CD14-positive monocyte (primary cell): ENCODE data around the gene FGD6. TPM values are rescaled to one million over a fixed set of nuclear protein-coding genes. Genes with fewer than 3 reads are reported as not detected.

Experiments
- DNase-seq, 3 donors: peaks; one replicate each; pipeline ENCODE4 v3.0.0-alpha.2; 2011 to 2022
- H2AFZ ChIP-seq: 2 replicates; pipeline ENCODE4 v1.6.0; 2012; ENCODE audit warnings: mild to moderate bottlenecking, low read depth, low read length, inconsistent platforms; ENCODE audit not compliant: insufficient read depth, poor library complexity, severe bottlenecking
- H3K27ac ChIP-seq, 2 donors: 1 replicate in 1 of 2; 2 replicates in 1 of 2; pipeline ENCODE4 v1.5.1; 2012 to 2013; ENCODE audit warnings: low read length in 2 of 2, control low read depth in 1 of 2, inconsistent platforms in 1 of 2, low read depth in 1 of 2, mild to moderate bottlenecking in 1 of 2
- H3K27me3 ChIP-seq, 2 donors: one replicate each; pipeline versions ENCODE4 v1.6.0 to v1.6.1; 2011 to 2013; ENCODE audit warnings: low read length in 2 of 2; ENCODE audit not compliant: control insufficient read depth in 2 of 2, insufficient read depth in 2 of 2
- H3K36me3 ChIP-seq, 2 donors: replicated peaks in 1 of 2; 1 replicate in 1 of 2; 2 replicates in 1 of 2; pipeline versions ENCODE4 v1.5.1 to v1.6.1; 2012 to 2013; ENCODE audit warnings: low read length in 2 of 2, control low read depth in 1 of 2, inconsistent platforms in 1 of 2, mild to moderate bottlenecking in 1 of 2; ENCODE audit not compliant: insufficient read depth in 2 of 2, control insufficient read depth in 1 of 2
- H3K4me1 ChIP-seq, 2 donors: 1 replicate in 1 of 2; 2 replicates in 1 of 2; pipeline versions ENCODE4 v1.5.1 to v1.6.1; 2012 to 2013; ENCODE audit warnings: low read length in 2 of 2, control low read depth in 1 of 2, inconsistent platforms in 1 of 2, mild to moderate bottlenecking in 1 of 2, moderate library complexity in 1 of 2; ENCODE audit not compliant: insufficient read depth in 2 of 2, control insufficient read depth in 1 of 2
- H3K4me2 ChIP-seq: replicated peaks from 2 replicates; pipeline ENCODE3; 2012; ENCODE audit warnings: low read length, moderate library complexity, mild to moderate bottlenecking; ENCODE audit not compliant: poor library complexity, severe bottlenecking; ENCODE audit errors: extremely low read depth
- H3K4me3 ChIP-seq, 3 experiments: fragments of 200-600 bp in 1 of 3; sonication (generic) in 1 of 3; replicated peaks in 1 of 3; 1 replicate in 2 of 3; 2 replicates in 1 of 3; pipeline ENCODE4 v1.5.1; 2011 to 2013; ENCODE audit warnings: low read length in 3 of 3, mild to moderate bottlenecking in 3 of 3, control low read depth in 2 of 3, low read depth in 2 of 3, inconsistent platforms in 1 of 3, moderate library complexity in 1 of 3
- H3K79me2 ChIP-seq: 2 replicates; pipeline ENCODE4 v1.6.0; 2012; ENCODE audit warnings: mild to moderate bottlenecking, control low read depth, inconsistent platforms, low read length, moderate library complexity; ENCODE audit not compliant: insufficient read depth
- H3K9ac ChIP-seq: 2 replicates; pipeline ENCODE4 v1.6.0; 2017; ENCODE audit warnings: low read length, mild to moderate bottlenecking; ENCODE audit not compliant: insufficient read depth, poor library complexity, severe bottlenecking
- H3K9me3 ChIP-seq, 2 donors: replicated peaks in 1 of 2; 1 replicate in 1 of 2; 2 replicates in 1 of 2; pipeline versions ENCODE4 v1.5.1 to v1.6.1; 2012 to 2013; ENCODE audit warnings: low read length in 2 of 2, control low read depth in 1 of 2; ENCODE audit not compliant: control insufficient read depth in 1 of 2, insufficient read depth in 1 of 2
- H4K20me1 ChIP-seq: 2 replicates; pipeline ENCODE4 v1.6.0; 2012; ENCODE audit warnings: mild to moderate bottlenecking, low read length, control low read depth, moderate library complexity; ENCODE audit not compliant: insufficient read depth
- H3K27ac Mint-ChIP-seq, 7 donors: one replicate each; pipeline ENCODE4 v1.8.0; 2020; ENCODE audit warnings: mild to moderate bottlenecking in 7 of 7, mixed read lengths in 7 of 7, moderate library complexity in 6 of 7, inconsistent platforms in 2 of 7
- H3K27me3 Mint-ChIP-seq, 3 donors: one replicate each; pipeline ENCODE4 v1.8.0; 2021 to 2022; ENCODE audit warnings: low read depth in 3 of 3, mild to moderate bottlenecking in 3 of 3, mixed read lengths in 3 of 3, moderate library complexity in 3 of 3, inconsistent platforms in 1 of 3
- H3K36me3 Mint-ChIP-seq, 2 donors: one replicate each; pipeline ENCODE4 v1.8.0; 2020; ENCODE audit warnings: mixed read lengths in 2 of 2, inconsistent platforms in 1 of 2, mild to moderate bottlenecking in 1 of 2
- H3K4me1 Mint-ChIP-seq: one replicate; pipeline ENCODE4 v1.8.0; 2020; ENCODE audit warnings: mild to moderate bottlenecking, mixed read lengths
- H3K4me3 Mint-ChIP-seq, 2 donors: one replicate each; pipeline ENCODE4 v1.8.0; 2020; ENCODE audit warnings: mild to moderate bottlenecking in 2 of 2, mixed read lengths in 2 of 2, moderate library complexity in 1 of 2
- H3K9me3 Mint-ChIP-seq, 7 donors: one replicate each; pipeline ENCODE4 v1.8.0; 2020 to 2022; ENCODE audit warnings: mixed read lengths in 7 of 7, mild to moderate bottlenecking in 6 of 7, moderate library complexity in 6 of 7, inconsistent platforms in 2 of 7
- CTCF ChIP-seq: fragments of 200-600 bp; IDR thresholded peaks from one replicate; pipeline ENCODE4 v1.8.0; 2022; ENCODE audit warnings: antibody characterized with exemption, mild to moderate bottlenecking
- WGBS: methylation state at CpG from one replicate; pipeline ENCODE4 v1.1.5; 2013; ENCODE audit warnings: missing lambda C conversion rate; ENCODE audit not compliant: insufficient coverage; 5-methylcytosine and 5-hydroxymethylcytosine counted together
- intact Hi-C, 2 donors: fragments of 100-400 bp; cut with micrococcal nuclease; formaldehyde crosslinking; loops; one replicate each; pipeline versions ENCODE4 v1.15.0 to v1.15.1; 2023
- polyA plus RNA-seq, 3 donors: library from polyadenylated mRNA; depleted of rRNA in 1 of 3; unstranded in 2 of 3; stranded (reverse) in 1 of 3; fragments of 300-500 nt in 2 of 3; fragments of >200 nt in 1 of 3; fragmentation: Illumina TruSeq in 2 of 3; gene quantifications; 1 replicate in 2 of 3; 2 replicates in 1 of 3; pipeline ENCODE4 v1.2.3, GENCODE V29; 2012 to 2021

Gene FGD6
- polyA plus RNA-seq, 3 donors, result 4.0 to 8.1 (median 5.3) TPM

- no peak overlapping the region for H3K4me2 ChIP-seq
- no peaks in the 10 kb centered on the region for H3K27me3 ChIP-seq
- Mint-ChIP-seq H3K36me3 (peaks cover 4 to 10% of the 10 kb centered on the region in 2 donors), H3K4me3 (no peak overlapping the region), H3K27me3 (peaks cover 0 to 2% (median 2%) of the 10 kb centered on the region in 3 donors), H3K4me1 (peaks cover 10% of the 10 kb centered on the region), H3K27ac (peak overlapping the region in 1 of 7 donors; percentile 7), H3K9me3 (peaks cover 0 to 1% (median 0%) of the 10 kb centered on the region in 7 donors)
- no peak for DNase-seq
- no peaks in the 10 kb centered on the region for H3K9me3 ChIP-seq
- H3K4me1 ChIP-seq, result peaks cover 7 to 9% of the 10 kb centered on the region in 2 donors
- H3K4me3 ChIP-seq, result no peak overlapping the region
- no peak overlapping the region for H3K9ac ChIP-seq
- peaks cover 0 to 5% of the 10 kb centered on the region in 2 donors for H3K36me3 ChIP-seq
- intact Hi-C loops, result no loop called here
- TF ChIP-seq CTCF, result no peak
- H4K20me1 ChIP-seq, result no peaks in the 10 kb centered on the region
- no peak overlapping the region for H2AFZ ChIP-seq
- H3K27ac ChIP-seq, result no peak overlapping the region
- 86% methylated on average over 1 of the region's 5 CpGs for WGBS
- H3K79me2 ChIP-seq, result peaks cover 36% of the 10 kb centered on the region
Observed at GRCh38 chr12:95074766-95075165, 142.5 kb downstream of the FGD6 start.

GRCh38 chr12:95073698-95074520, 143.4 kb downstream of the FGD6 start:
- TF ChIP-seq CTCF, result peak; percentile 75
- Mint-ChIP-seq H3K4me3 (peak overlapping the region; percentile 96 to 98), H3K9me3 (peaks cover 0 to 1% (median 0%) of the 10 kb centered on the region in 7 donors), H3K4me1 (peaks cover 10% of the 10 kb centered on the region), H3K27ac (peak overlapping the region in 5 of 7 donors; percentile 85 to 95 (median 91)), H3K36me3 (peaks cover 4 to 12% of the 10 kb centered on the region in 2 donors), H3K27me3 (peaks cover 0 to 2% (median 2%) of the 10 kb centered on the region in 3 donors)
- 59% methylated on average over 14 of the region's 23 CpGs for WGBS
- Histone ChIP-seq H3K27ac (no peak overlapping the region), H3K9ac (peak overlapping the region; percentile 83), H3K79me2 (peaks cover 44% of the 10 kb centered on the region), H4K20me1 (no peaks in the 10 kb centered on the region), H3K9me3 (no peaks in the 10 kb centered on the region), H3K36me3 (peaks cover 0 to 5% of the 10 kb centered on the region in 2 donors), H3K4me3 (peak overlapping the region; percentile 76 to 97 (median 87)), H3K27me3 (no peaks in the 10 kb centered on the region), H3K4me2 (peak overlapping the region; percentile 91), H2AFZ (peak overlapping the region; percentile 92), H3K4me1 (peaks cover 7 to 9% of the 10 kb centered on the region in 2 donors)
- DNase-seq, result no peak
- intact Hi-C loops, result no loop called here
